ENCODE measurements around the gene CYP4V2. TPM values are rescaled to one million over a fixed set of nuclear protein-coding genes. Genes with fewer than 3 reads are reported as not detected.

CYP4V2 gene
- total RNA-seq (10 to 100 TPM; 26.2 to 27.8 TPM), polyA plus RNA-seq (ENCODE audit: insufficient read length in 6 of 6) (10 to 100 TPM in 5 of 6 donors, 1 to 10 TPM in 1; 6.4 to 14.9 (median 13.4) TPM)
- long read RNA-seq, donor 1, partial matches to known transcripts, result 0 of 2 reads
- long read RNA-seq, donor 1, other reads (novel, unspliced or antisense), result 0 of 2 reads
- long read RNA-seq, donor 2, partial matches to known transcripts, result 0 of 1 reads
- long read RNA-seq, donor 2, other reads (novel, unspliced or antisense), result 0 of 1 reads
- long read RNA-seq, donor 3, result 0 reads
- long read RNA-seq, donor 4, result 0 reads
- long read RNA-seq, donor 5, result 0 reads
- long read RNA-seq, donor 6, result 0 reads
- long read RNA-seq, donor 7, result 0 reads
- long read RNA-seq, donor 8, result 0 reads
- long read RNA-seq, donor 9, result 0 reads
- long read RNA-seq, donor 10, partial matches to known transcripts, result 0 of 1 reads
- long read RNA-seq, donor 10, other reads (novel, unspliced or antisense), result 1 of 1 reads
- long read RNA-seq, donor 11, result 0 reads
- long read RNA-seq, donor 12, partial matches to known transcripts, result 0 of 2 reads
- long read RNA-seq, donor 12, other reads (novel, unspliced or antisense), result 0 of 2 reads

DNA sequence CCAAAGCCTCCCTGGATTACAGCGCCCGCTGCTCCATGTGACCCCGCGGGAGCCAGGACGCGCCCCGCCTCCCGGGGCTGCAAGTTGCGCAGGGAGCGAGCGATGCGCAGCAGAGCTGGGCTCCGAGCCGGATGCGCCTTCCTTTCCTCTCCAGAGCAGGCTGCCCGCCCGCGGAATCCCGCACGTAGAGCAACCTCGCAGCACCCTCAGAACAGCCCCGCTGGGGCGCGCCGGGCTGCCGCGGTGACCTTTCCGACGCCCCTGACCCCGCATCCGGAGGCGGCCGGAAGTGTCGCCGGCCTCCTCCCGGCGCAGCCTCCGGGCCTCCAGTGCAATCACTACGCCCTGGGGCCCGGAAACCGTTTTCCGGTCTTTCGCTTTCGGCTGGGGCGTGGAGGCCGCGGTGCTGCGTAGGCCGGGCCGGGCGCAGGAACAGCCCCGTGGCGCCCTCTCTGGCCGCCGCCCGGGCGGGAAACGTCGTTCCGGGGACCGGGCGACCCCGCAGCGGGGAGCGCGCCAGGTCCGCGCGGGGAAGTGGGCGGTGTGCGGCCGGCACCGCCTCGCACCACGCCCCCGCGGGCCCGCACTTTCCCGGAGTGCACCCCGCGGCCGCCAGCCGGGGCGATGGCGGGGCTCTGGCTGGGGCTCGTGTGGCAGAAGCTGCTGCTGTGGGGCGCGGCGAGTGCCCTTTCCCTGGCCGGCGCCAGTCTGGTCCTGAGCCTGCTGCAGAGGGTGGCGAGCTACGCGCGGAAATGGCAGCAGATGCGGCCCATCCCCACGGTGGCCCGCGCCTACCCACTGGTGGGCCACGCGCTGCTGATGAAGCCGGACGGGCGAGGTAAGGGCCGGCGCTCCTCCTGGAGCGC lies at the start of gene CYP4V2:
TSS of gene CYP4V2 (plus strand) at position 368 of the 866 bp plus-strand sequence. CDS start at position 625, 257 bp downstream.
- intact Hi-C loops (cut with DNase I), result no loop called here
- no peaks in the 10 kb centered on the region for H3K9me3 ChIP-seq
- peak; percentile 74 to 91 (median 80) for DNase-seq
- peaks cover 0 to 17% of the 10 kb centered on the region in 2 donors for H3K27me3 ChIP-seq
- ATAC-seq, result peak; percentile 91
- TF ChIP-seq, protein P1, sequence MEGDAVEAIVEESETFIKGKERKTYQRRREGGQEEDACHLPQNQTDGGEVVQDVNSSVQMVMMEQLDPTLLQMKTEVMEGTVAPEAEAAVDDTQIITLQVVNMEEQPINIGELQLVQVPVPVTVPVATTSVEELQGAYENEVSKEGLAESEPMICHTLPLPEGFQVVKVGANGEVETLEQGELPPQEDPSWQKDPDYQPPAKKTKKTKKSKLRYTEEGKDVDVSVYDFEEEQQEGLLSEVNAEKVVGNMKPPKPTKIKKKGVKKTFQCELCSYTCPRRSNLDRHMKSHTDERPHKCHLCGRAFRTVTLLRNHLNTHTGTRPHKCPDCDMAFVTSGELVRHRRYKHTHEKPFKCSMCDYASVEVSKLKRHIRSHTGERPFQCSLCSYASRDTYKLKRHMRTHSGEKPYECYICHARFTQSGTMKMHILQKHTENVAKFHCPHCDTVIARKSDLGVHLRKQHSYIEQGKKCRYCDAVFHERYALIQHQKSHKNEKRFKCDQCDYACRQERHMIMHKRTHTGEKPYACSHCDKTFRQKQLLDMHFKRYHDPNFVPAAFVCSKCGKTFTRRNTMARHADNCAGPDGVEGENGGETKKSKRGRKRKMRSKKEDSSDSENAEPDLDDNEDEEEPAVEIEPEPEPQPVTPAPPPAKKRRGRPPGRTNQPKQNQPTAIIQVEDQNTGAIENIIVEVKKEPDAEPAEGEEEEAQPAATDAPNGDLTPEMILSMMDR (IDR thresholded peaks at IDR 0.05), result peak in 1 of 2 donors; percentile 14
- peak within 1 kb of the TSS; percentile 92 to 96 for H3K27ac ChIP-seq
- no peaks in the 10 kb centered on the region for H3K36me3 ChIP-seq
- H3K4me1 ChIP-seq, result peaks cover 0 to 21% of the 10 kb centered on the region in 2 donors
- peak within 1 kb of the TSS; percentile 83 to 86 for H3K4me3 ChIP-seq

DNA sequence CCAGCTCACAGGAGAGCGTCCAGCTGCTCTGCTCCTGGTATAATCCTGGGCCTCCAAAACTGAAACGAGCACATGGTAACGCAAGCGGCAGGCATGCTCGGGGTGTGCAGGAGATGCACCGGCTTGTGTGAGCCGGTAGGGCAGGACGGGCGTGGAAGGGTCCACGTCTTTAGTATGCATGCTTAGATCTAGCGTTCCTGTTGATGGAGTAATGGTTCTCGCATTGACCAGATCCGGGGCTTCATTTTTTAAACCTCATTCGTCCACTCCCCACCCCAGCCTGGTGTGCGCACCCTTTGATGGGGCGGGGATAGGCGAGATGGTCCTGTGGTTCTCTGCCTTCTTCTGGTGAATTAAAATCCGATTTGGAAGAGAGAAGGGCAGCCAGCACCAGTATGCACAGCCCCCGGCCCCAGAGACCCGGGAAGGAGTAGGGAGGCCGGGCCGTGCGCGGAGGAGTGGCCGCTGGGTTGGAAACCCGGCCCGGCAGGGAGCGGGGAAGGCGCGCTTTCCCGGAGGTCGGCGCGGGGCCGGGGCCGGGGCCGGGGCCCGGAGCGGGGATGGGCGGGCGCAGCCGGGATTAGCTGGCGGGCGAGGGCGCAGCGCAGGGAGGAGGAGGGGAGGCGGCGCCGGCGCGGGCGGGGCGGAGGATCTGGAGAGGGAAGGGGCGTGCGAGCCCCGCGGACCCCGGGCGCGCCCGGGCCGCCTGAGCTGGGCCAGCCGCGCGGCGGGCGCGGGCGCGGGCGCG lies 47.0 kb upstream of the CYP4V2 start:
- ATAC-seq (peak; percentile 87), DNase-seq (peak in 3 of 4 donors; percentile 49 to 85 (median 75))
- peak overlapping the region; percentile 37 to 45 for H3K4me3 ChIP-seq
- no peaks in the 10 kb centered on the region for H3K36me3 ChIP-seq
- intact Hi-C loops (cut with DNase I), result no loop called here
- H3K9me3 ChIP-seq, result no peaks in the 10 kb centered on the region
- H3K4me1 ChIP-seq, result no peaks in the 10 kb centered on the region
- TF ChIP-seq, protein P1 (IDR thresholded peaks at IDR 0.05), result no peak
- peak overlapping the region; percentile 39 to 61 for H3K27ac ChIP-seq
- H3K27me3 ChIP-seq, result peaks cover 0 to 43% of the 10 kb centered on the region in 2 donors

DNA sequence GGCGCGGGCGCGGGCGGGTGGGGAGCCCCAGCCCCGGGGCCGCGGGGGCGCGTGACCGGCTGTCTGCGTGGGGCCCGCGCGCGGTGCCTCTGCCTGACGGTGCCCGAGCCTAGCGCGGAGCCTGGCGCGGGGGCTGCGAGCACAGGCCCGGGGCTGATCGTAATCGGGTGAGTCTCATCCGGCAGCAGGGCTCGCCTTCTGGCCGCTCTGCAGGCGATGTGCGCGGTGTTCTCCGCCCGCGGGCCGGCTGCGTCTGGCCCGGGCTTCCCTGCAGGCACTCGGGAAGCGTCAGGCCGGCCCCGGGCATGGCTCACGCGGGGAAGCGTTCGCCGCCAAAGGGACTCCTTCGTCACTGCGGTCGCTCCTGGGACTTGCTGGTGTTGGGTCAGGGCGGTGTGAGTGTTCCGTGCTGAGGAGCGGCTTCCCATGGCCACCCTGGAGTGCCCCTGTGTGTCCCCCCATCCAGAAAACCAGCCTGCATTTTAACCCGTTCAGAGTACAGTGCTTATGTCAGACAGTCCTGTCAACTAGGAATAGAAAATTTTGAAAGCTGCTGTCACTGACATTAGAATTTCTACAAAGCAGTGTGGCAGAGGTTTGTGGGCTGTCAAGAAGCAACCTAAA lies 46.3 kb upstream of the CYP4V2 start:
- Histone ChIP-seq H3K4me1 (no peaks in the 10 kb centered on the region), H3K4me3 (peak overlapping the region; percentile 45 to 47), H3K27ac (peak overlapping the region; percentile 70 to 78), H3K36me3 (no peaks in the 10 kb centered on the region), H3K27me3 (peaks cover 0 to 43% of the 10 kb centered on the region in 2 donors), H3K9me3 (no peaks in the 10 kb centered on the region)
- TF ChIP-seq, protein P1 (IDR thresholded peaks at IDR 0.05), result no peak
- ATAC-seq, result peak; percentile 65
- intact Hi-C loops (cut with DNase I), result no loop called here
- peak; percentile 50 to 83 (median 63) for DNase-seq

DNA sequence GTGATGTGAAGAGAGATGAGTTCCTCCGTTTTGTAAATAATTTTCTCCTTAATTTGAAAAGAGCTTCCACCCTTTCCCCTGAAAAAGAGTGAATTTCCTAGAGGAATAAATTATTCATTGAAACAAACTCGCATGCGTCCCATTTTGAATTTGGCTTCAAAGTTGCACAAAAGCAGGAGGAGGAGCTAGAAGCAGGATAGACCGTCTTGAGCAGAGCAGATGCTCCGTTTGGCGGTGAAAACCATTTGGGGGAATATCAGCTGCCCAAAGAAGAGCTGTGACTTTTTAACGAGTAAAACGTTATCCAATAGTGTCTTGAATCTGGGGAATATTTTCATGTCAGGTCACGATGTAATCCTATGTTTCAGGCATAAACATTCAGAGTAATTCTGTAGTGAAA lies 44.9 kb upstream of the CYP4V2 start:
- Histone ChIP-seq H3K27me3 (peaks cover 0 to 43% of the 10 kb centered on the region in 2 donors), H3K36me3 (no peaks in the 10 kb centered on the region), H3K4me3 (no peak overlapping the region), H3K9me3 (no peaks in the 10 kb centered on the region), H3K4me1 (no peaks in the 10 kb centered on the region), H3K27ac (no peak overlapping the region)
- ATAC-seq (no peak), DNase-seq (no peak)
- TF ChIP-seq, protein P1 (IDR thresholded peaks at IDR 0.05), result no peak
- intact Hi-C loops (cut with DNase I), result no loop called here
